Measurements from ENCODE around the gene HTR7. TPM values are rescaled to one million over a fixed set of nuclear protein-coding genes. Genes with fewer than 3 reads are reported as not detected.
"Not testable (repeated sequence)": the region's sequence is repeated elsewhere in the genome, so short reads cannot be mapped to it uniquely, and the experiment has no call there.

The HTR7 gene
- total and polyA plus RNA-seq, 2 experiments from 2014 or later, result 0.23 to 1.8 TPM

GRCh38 chr10:90816466-90816865, 41.4 kb downstream of the HTR7 start:
- H3K9me3 ChIP-seq (ENCODE audit: low read depth), result no peaks in the 10 kb centered on the region
- no peaks in the 10 kb centered on the region for H3K9me2 ChIP-seq (replicated peaks; ENCODE audit: insufficient read depth)
- H3K79me2 ChIP-seq, result no peaks in the 10 kb centered on the region
- 85% methylated on average over 5 of the region's 5 CpGs for WGBS (ENCODE audit: low lambda C conversion rate, missing lambda C conversion rate)
- H3K4me3 ChIP-seq, result no peak overlapping the region
- H3K4me2 ChIP-seq, result no peak overlapping the region
- H3K4me1 ChIP-seq (ENCODE audit: insufficient read depth), result no peaks in the 10 kb centered on the region
- TF ChIP-seq EZH2phosphoT487 (IDR thresholded peaks at IDR 0.05; ENCODE audit: low read depth, severe bottlenecking, unreplicated experiment), result no peak
- TF ChIP-seq CTCF (IDR thresholded peaks at IDR 0.05; ENCODE audit: poor library complexity), result no peak
- TF ChIP-seq EZH2 (IDR thresholded peaks at IDR 0.05; ENCODE audit: borderline replicate concordance), result no peak
- no peaks in the 10 kb centered on the region for H3K36me3 ChIP-seq (replicated peaks; ENCODE audit: insufficient read depth, low read depth)
- H3K27me3 ChIP-seq, result no peaks in the 10 kb centered on the region
- DNase-seq (ENCODE audit: low spot score), result no peak
- H3K27ac ChIP-seq, result no peak overlapping the region
- H4K20me1 ChIP-seq (ENCODE audit: insufficient read depth, poor library complexity, severe bottlenecking), result no peaks in the 10 kb centered on the region
- H2AFZ ChIP-seq, result no peak overlapping the region

GRCh38 chr10:90813594-90814365, 44.1 kb downstream of the HTR7 start:
- Histone ChIP-seq H3K27me3 (no peaks in the 10 kb centered on the region), H3K36me3 (replicated peaks; ENCODE audit: insufficient read depth, low read depth) (no peaks in the 10 kb centered on the region), H4K20me1 (ENCODE audit: insufficient read depth, poor library complexity, severe bottlenecking) (no peaks in the 10 kb centered on the region), H2AFZ (no peak overlapping the region), H3K79me2 (no peaks in the 10 kb centered on the region), H3K9me2 (replicated peaks; ENCODE audit: insufficient read depth) (no peaks in the 10 kb centered on the region), H3K4me3 (no peak overlapping the region), H3K4me2 (no peak overlapping the region), H3K9me3 (ENCODE audit: low read depth) (no peaks in the 10 kb centered on the region), H3K27ac (no peak overlapping the region), H3K4me1 (ENCODE audit: insufficient read depth) (no peaks in the 10 kb centered on the region)
- 92% methylated on average over 7 of the region's 7 CpGs for WGBS (ENCODE audit: low lambda C conversion rate, missing lambda C conversion rate)
- no peak for TF ChIP-seq EZH2phosphoT487 (IDR thresholded peaks at IDR 0.05; ENCODE audit: low read depth, severe bottlenecking, unreplicated experiment)
- no peak for TF ChIP-seq CTCF (IDR thresholded peaks at IDR 0.05; ENCODE audit: poor library complexity)
- DNase-seq (ENCODE audit: low spot score), result no peak

- not testable (repeated sequence) for H3K4me2 ChIP-seq; H4K20me1 ChIP-seq (ENCODE audit: insufficient read depth, poor library complexity, severe bottlenecking); H3K27me3 ChIP-seq; DNase-seq (ENCODE audit: low spot score); H3K9me2 ChIP-seq (replicated peaks; ENCODE audit: insufficient read depth); H2AFZ ChIP-seq; H3K79me2 ChIP-seq; H3K4me1 ChIP-seq (ENCODE audit: insufficient read depth); H3K9me3 ChIP-seq (ENCODE audit: low read depth); H3K4me3 ChIP-seq; H3K36me3 ChIP-seq (replicated peaks; ENCODE audit: insufficient read depth, low read depth); H3K27ac ChIP-seq
- 96% methylated on average over 4 of the region's 4 CpGs for WGBS (ENCODE audit: low lambda C conversion rate, missing lambda C conversion rate)
Observed at GRCh38 chr10:90807106-90807505, 50.7 kb downstream of the HTR7 start.

GRCh38 chr10:90806677-90807076, 51.2 kb downstream of the HTR7 start:
- H2AFZ ChIP-seq, result no peak overlapping the region
- H3K27ac ChIP-seq, result no peak overlapping the region
- TF ChIP-seq CTCF (IDR thresholded peaks at IDR 0.05; ENCODE audit: poor library complexity), result no peak
- no peak for TF ChIP-seq EZH2phosphoT487 (IDR thresholded peaks at IDR 0.05; ENCODE audit: low read depth, severe bottlenecking, unreplicated experiment)
- no peak for TF ChIP-seq EZH2 (IDR thresholded peaks at IDR 0.05; ENCODE audit: borderline replicate concordance)
- H3K4me1 ChIP-seq (ENCODE audit: insufficient read depth), result no peaks in the 10 kb centered on the region
- H3K4me3 ChIP-seq, result no peak overlapping the region
- no peaks in the 10 kb centered on the region for H3K9me3 ChIP-seq (ENCODE audit: low read depth)
- 94% methylated on average over 1 of the region's 1 CpG for WGBS (ENCODE audit: low lambda C conversion rate, missing lambda C conversion rate)
- no peak overlapping the region for H3K4me2 ChIP-seq
- no peaks in the 10 kb centered on the region for H3K79me2 ChIP-seq
- no peak for DNase-seq (ENCODE audit: low spot score)
- H3K27me3 ChIP-seq, result no peaks in the 10 kb centered on the region
- H4K20me1 ChIP-seq (ENCODE audit: insufficient read depth, poor library complexity, severe bottlenecking), result no peaks in the 10 kb centered on the region
- H3K9me2 ChIP-seq (replicated peaks; ENCODE audit: insufficient read depth), result no peaks in the 10 kb centered on the region
- no peaks in the 10 kb centered on the region for H3K36me3 ChIP-seq (replicated peaks; ENCODE audit: insufficient read depth, low read depth)

Data from hepatocyte (in vitro differentiated cells).